SU-DHL-6 (cell line): ENCODE measurements around the gene TOR4A.

Source experiments
- CTCF ChIP-seq: fragments of 200-600 bp; sonication (generic); IDR thresholded peaks from one replicate; pipeline ENCODE4 v1.5.1; 2017; ENCODE audit warnings: antibody characterized with exemption, mild to moderate bottlenecking, low read length, moderate library complexity; ENCODE audit not compliant: insufficient read depth, poor library complexity, severe bottlenecking
- EZH2phosphoT487 ChIP-seq: fragments of 200-600 bp; sonication (generic), shearing (Covaris generic); conservative IDR thresholded peaks from 2 replicates; pipeline ENCODE4 v1.6.1; 2018; ENCODE audit warnings: mild to moderate bottlenecking, antibody characterized with exemption, low read length, moderate library complexity, mixed read lengths

- no peak for TF ChIP-seq EZH2phosphoT487
- no peak for TF ChIP-seq CTCF
These were observed 10.7 kb upstream of the TOR4A start for GRCh38 chr9:137266585-137267453.
